Stimulated activated CD4-positive, alpha-beta T cell treated with anti-CD3 and anti-CD28 coated beads, TNF-alpha, amount 100 ng/mL, for 4 hours (primary cell): ENCODE measurements around the gene KNDC1.
"Not testable (repeated sequence)": the region's sequence is repeated elsewhere in the genome, so short reads cannot be mapped to it uniquely, and the experiment has no call there.

Experiments
- DNase-seq, 3 experiments: peaks; one replicate each; pipeline ENCODE4 v3.0.0-alpha.2; 2020; ENCODE audit warnings: low read depth in 3 of 3

KNDC1 gene

GRCh38 chr10:133159950-133160825 is at the start of gene KNDC1:
TSS of gene KNDC1 (plus strand) at chr10:133160219. CDS start at chr10:133160468, 249 bp downstream.
- no peak for DNase-seq

DNA sequence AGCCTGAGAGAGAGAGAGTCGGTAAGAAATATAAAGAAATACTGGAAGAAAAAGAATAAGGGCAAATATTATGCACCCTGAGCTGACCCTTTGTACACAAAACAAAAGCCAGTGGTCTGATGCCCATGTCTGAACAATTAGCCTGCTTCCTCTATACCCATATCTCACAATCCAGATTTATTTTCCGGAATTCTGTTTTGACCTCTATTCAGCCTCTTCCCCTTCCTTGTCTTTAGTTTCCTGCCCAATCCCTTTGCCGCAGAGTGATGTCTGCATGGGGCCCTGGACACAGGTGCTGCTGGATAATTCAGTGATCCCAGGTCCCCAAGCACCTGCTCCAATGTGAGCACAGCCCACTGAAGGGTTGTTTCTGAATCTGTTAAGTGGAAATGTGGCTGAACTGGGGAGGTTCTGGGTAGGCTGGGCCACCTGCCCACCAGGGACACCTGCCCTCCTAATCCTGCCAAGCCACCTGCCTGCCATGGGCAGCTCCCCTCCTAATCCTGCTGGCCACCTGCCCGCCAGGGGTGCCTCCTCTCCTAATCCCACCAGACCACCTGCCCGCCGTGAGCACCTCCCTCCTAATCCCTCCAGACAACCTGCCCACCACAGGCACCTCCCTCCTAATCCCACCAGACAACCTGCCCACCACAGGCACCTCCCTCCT is 49.3 kb upstream of the KNDC1 start:
- no peak for DNase-seq

DNA sequence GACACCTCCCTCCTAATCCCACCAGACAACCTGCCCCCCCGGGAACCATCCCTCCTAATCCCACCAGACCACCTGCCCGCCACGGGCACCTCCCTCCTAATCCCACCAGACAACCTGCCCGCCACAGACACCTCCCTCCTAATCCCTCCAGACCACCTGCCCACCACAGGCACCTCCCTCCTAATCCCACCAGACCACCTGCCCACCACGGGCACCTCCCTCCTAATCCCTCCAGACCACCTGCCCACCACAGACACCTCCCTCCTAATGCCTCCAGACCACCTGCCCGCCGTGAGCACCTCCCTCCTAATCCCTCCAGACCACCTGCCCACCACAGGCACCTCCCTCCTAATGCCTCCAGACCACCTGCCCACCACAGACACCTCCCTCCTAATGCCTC is 48.4 kb upstream of the KNDC1 start:
- DNase-seq, result not testable (repeated sequence)

- no peak for DNase-seq
Measured at GRCh38 chr10:133113146-133113830, 46.7 kb upstream of the KNDC1 start.

DNA sequence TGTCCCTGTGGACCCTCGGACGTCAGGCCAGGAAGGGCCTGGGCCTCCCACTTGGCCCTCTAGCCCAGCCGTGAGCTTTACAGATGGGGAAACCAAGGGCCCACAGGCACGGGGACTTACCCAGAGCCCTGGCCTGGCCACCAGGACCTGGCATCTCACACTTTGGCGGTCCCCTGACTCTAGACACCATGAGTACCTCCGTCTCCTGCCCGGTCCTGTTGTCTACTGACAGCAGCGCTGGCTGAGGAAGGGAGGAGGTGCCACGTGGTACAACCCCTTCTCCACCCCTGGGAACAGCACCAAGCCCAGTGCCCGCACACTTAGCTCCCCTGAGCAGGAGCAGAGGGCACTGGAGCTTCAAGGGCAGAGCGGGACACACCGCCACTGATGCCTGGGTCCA is 46.2 kb upstream of the KNDC1 start:
- DNase-seq, result no peak

DNA sequence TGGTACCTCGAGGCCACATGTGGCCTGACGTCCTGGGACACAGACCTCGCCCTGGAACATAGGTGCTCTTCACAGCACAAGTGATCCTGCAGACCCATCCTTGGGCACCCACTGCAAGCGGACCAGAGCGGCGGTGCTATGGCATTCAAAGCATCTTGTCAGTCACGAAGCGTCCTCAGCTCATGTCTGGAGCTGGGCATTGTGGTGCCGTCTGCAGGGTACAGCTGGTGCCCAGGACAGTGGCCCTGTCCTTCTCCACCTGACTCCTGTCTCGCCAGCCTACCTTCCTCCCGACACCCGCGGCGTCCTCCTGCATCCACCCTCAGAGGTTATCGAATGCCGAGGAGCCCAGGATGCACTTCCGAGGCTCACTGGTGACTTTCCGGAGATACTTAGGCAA is 45.8 kb upstream of the KNDC1 start:
- DNase-seq, result no peak

DNA sequence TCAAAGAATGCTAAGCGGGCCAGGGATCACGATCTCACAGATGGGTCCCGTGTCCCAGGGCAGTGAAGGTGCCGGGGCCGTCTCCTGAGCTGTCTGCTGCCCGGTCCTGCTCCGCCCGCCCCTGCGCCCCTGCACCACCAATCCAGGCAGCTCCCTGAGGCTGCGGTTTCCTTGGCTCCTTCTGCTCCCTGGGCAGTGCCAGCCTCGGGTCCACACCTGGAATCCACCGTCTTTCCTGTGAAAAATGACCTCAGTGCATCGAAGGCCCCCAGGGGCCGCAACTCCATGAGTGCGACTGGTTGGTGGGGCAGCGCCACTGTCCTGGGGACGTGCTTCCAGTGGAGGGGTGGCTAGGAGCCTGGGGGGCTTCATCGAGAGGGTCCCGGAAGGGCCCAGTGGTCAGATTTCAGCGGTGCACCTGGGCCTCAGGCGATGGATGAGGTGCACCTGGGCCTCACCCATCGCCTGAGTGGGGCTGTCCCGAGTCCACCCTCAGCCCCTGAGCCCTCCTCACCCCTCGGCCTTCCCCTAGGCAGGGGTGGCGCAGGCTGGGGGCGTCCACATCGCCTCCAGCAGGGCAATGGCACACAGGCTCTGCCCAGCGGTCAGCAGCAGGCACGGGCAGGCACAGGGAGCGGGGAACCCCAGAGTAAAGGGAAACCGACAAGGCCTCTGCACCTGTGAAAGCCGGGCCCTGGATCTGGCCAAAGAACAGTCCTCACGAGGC is 45.1 kb upstream of the KNDC1 start:
- DNase-seq, result no peak

DNA sequence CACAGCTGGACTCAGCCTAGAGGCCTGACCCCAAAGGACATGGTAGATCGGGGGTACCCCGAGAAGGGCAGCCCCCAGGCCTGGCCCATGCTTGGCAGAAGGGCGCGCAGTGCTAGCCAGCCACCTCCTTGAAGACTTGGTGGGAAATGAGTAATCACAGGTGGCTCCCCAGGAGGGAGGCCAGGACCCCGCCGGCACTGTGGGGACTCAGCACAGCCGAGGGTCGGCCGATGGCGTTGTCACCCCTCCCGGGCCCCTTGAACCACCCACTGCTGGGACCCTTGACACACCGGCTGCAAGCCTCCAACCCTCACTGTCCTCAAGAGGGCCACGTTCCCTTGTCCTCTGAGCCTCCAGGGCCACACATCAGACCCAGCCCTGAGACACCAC is 44.6 kb upstream of the KNDC1 start:
- no peak for DNase-seq

DNA sequence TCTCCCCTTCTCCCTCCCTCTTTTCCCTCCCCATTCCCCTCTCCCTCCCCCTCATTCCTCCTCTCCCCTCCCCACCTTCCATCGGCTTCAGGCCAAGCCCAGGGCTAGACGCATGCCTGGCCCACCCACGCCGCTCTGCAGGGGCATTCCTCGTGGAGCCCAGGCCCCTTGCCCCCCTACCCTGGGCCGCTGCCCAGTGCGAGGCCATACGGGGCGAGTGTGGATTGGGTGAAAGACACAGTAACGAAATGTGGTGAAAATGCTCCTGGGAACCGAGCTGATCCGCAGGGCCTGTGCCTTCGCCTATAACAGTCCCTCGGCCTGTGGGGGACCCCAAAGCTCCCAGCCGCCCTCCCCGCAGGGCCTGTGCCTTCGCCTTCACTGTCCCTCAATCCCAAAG is 44.0 kb upstream of the KNDC1 start:
- no peak for DNase-seq

GRCh38 chr10:133116455-133116854 is 43.6 kb upstream of the KNDC1 start:
- no peak for DNase-seq

DNA sequence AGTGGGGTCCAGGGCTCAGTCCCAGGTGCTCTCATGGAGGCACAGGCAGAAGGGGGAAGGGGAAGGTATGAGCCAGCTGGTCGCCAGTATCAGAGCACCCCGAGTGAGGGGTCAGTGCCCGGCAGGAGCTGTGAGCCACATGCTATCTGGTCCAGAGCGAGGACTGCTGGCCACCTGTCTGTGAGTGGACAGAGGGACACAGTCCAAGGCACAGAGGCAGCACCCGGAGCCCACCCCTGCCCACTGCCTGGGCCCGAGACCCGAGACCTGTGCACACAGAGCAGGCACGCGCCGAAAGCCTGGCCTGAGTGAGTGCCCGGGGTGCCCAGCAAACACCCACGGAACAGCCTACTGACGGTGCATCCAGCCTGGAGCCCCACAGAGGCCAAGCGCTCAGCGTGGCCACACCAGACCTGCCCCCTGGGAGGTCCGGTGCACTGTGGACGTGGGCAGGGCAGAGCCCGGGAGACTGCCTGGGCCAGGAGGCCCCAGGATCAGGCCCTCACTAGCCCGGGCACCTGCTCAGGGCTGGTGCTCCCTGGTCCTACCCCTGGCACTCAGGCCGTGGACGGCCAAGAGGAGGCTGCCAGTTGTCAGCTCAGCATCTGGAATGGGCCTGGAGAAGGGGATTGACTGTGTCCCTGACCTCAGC is 42.9 kb upstream of the KNDC1 start:
- DNase-seq, result no peak

GRCh38 chr10:133117688-133118071 is 42.3 kb upstream of the KNDC1 start:
- DNase-seq, result no peak

DNA sequence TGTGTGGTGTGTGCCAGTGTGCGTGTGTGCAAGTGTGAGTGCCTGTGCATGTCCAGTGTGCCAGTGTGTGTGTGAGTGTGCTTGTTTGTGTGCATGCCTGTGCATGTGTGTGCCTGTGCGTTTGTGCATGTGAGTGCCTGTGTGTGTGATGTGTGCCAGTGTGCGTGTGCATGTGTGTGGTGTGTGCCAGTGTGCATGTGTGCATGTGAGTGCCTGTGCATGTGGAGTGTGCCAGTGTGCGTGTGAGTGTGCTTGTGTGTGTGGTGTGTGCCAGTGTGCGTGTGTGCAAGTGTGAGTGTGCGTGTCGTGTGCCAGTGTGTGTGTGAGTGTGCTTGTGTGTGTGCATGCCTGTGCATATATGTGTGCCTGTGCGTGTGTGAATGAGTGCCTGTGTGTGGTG is 38.5 kb upstream of the KNDC1 start:
- DNase-seq, result no peak

- no peak for DNase-seq
Measured at GRCh38 chr10:133122171-133122935, 37.7 kb upstream of the KNDC1 start.

DNA sequence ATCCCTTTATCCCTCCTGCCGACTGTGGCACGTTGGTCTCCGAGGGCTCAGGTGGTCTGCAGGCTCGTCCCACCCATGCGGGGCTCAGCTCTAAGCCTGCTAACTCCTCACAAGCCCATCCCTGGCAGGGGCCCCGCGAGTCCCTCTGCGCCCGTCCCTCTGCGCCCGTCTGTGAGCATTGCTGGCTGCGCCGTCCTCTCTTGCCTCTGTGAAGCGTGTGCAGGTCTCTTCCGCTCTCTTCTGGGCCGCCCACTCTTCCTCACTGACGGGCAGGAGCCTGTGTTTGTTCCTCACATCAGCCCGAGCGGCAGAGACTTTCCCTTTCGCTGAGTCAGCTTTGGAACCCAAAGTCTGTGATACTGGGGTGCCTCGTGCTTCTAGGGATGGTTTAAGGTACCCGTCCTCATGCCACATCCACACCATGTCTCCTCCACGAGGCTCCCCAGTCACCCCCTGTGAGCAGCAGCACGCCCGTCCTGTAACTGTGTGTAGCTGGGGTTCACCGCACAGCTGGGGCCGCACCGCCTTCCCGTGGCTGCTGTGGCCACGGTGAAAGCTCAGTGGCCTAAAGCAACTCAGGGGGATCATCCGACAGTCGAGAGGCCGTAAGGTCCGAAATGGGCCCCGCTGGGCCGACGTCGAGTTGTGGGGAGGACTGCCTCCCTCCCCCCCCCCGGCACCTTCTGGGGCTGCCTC is 36.8 kb upstream of the KNDC1 start:
- no peak for DNase-seq

- no peak for DNase-seq
Measured at GRCh38 chr10:133123746-133124356, 36.2 kb upstream of the KNDC1 start.

DNA sequence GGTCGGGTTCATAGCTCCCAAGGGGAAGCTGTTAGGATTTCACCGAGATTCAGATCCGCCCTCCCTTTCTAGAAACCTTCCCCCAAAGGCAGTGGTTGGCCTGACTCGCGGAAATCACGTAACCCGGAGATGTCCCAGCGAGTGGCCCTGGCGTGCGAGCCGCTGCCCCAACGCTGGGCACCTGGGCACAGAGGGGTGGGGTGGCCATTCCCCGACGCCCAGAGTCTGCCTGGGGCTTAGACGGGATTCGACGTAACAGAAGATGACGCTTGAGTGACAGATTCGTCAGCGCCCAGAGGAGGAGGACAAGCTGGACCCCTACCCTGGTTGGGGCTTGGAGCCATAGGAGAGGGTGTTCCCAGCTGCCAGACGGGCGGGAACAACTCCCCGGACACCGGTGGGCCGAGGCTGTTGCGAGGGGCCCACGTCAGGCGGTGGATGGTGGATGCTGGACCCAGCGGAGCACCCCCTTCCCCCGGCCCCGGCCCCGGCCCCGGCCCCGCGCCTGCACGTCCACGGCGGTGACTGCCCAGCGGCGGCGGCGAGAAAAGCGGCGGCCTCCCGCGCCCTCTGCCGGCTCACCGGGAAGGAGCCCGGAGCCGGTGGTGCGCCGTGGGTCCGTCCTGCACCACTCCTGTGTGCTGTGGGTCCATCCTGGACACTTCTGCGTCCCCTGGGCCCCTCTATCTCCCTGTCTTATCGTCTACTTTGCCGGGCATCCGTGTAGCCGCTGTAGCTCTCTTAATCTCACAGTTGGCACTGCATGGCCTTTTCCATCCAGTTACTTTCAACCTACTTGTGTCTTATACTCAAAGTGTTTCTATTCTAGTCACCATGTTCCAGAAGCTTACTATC is 35.4 kb upstream of the KNDC1 start:
- DNase-seq, result no peak

DNA sequence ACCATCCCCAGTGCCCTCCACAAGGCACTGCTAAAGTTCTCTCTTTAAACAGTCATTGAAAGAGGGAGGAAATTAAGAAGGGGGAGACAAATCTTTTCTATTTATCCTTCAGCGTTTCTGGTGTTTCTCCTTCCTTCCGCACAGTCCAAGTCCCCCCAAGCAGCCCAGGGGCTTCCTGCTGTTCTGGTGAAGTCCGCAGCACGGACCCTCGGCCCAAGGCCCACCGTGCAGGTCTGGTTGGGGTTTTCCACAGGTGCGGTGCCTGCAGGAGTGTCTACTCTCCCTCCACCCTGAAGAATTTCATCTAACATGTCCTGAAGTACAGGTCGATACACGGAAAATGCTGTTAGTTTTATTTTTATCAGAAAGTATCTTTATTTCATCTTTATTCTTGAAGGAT is 34.1 kb upstream of the KNDC1 start:
- DNase-seq, result no peak
